HG02798 (cell line): ENCODE measurements around the gene SNRPB2.

Experiments used
- ATAC-seq: cut with Tn5 transposase; IDR thresholded peaks from one replicate; pipeline ENCODE4 v1.9.1; 2021; ENCODE audit warnings: mild to moderate bottlenecking; ENCODE audit not compliant: unreplicated experiment, poor library complexity

Gene SNRPB2

DNA sequence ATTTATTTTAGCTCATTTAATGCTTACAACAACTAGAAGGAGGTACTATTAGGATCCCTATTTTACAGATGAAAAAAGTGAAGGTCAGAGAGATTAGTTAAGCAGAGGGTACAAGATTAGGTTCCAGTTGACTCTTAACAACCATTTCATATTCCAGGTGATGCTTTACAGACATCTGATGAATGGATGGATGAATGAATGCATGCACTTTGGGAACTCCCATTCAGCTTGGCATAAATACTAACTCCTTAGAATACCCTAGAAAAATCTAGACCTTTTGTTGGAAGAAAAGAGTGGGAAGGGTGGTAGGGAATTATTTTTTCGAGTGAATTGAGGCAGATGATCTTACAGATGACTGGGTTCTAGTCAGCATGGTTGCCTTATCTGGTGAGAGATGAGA is 746 bp upstream of the SNRPB2 start:
- ATAC-seq = no peak

DNA sequence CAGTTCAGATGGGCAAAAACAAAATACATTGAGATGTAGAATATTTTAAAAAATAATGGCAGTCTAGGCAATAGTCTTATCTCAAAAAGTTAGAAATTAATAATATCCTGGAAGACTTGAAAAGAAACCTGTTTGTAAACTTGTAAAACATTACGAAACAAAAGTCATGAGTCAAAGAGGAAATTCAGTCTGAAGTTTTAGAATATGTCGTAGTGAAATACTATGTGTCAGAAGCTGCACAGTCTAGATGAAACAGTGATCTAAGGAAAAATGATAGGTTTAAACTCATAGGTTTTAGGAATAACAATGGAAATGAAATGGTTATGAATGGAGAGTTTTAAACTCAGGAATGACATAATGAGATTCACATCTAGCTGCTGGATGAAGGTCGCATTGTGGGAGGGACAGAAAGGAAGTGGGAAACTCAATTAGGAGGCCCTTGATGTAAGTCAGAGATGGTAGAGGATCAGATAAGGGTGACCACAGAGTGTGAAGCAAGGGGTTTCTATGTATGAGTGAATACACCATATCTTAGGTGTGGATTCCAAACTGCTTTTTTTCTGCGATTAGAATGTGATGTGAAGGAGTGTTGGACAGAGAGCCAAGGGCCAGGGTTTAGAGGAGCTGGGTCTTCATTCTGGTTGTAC is 2.8 kb downstream of the SNRPB2 start:
- ATAC-seq = no peak

DNA sequence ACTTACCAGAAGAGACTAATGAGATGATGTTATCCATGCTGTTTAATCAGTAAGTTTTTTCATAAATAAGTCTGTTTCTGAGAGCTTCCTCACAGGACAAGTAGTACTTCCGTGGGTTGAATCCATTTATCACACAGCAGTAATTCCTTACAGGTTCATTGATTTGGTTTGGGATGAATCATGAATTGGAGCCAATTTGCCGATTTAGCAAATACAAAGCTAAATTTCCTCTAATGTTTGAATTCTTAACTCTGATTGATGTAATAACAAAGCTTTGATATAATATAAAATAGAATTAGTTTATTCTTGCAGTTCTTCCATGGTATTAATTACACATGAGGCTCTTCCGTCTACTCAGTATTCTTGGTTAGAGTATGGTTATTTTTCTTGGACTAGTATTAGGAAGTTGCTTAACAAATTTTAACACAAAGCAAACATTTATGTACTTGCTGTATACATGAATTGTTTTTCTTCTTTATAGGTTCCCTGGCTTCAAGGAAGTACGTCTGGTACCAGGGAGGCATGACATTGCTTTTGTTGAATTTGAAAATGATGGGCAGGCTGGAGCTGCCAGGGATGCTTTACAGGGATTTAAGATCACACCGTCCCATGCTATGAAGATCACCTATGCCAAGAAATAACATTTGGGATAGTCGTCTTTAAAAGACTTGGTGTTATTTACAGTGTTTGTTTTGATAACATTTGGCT is 10.7 kb downstream of the SNRPB2 start:
- no peak for ATAC-seq

DNA sequence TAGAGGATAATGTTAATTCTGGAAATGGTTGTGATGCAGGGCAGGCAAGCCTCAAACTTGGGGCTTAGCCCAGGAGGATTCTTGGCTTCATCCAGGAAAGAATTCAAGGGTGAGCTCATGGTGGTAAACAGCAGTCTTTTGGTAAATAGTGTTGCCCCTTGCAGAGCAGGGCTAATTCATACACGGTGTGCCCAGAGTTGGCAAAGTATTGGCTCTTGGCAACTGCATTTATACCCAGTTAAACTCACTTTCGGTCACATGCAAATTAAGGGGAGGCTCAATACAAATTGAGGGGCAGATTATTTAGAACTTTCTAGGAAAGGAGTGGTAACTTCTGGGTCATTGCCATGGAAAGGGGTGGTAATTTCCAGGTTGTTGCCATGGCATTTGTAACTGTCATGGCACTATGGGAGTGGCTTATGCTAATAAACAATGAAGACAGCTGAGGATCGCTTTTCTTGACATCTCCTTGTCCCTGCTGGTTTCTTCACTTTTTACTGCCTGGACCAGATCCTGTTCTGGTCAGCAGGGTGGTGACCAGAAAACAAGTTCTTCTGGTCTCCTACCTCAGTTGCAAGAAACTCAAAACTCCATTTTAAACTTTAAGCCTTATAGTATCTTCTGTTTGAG is 14.5 kb downstream of the SNRPB2 start:
- no peak for ATAC-seq

DNA sequence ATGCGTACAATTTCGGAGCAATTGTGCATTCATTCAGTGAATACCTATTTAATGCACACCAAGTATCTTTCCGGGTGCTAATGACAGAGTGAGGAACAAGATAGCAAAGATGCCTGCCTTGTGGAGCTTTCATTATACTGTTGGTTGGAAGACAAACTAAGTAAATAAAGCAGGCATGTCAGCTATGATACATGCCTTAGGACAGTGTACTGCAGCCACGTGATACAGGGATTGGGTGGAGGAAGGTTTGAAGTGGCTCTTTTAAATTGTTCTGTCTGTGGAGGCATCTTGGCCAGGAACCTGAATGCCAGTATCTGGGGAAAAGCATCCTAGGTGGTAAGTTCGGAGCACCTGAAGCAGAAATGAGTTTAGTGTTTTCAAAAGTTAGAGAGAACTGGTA is 15.4 kb downstream of the SNRPB2 start:
- no peak for ATAC-seq

DNA sequence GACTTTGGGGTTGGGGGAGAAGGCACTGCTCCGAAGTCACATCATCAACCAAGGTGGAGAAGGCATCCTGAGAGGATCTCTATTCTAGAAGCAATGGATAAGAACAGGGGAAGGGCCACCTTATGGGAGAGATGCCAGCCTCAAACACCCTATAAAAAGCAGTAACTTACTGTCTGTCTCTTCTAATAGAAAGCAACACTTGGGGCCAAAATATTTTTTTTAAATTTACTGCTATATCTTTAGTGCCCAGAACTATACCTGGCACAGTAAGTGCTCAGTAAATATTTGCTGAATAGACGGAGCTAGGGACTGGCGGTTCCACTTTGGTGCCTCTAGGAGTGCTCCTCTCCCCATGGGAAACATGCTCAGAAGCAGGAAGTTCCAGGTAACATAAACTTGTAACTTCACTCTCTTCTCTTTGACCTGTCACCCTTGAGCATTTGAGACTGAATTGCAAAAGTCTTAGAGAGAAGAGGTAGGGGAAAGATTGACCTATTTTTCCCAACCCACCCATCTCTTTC is 17.5 kb downstream of the SNRPB2 start:
- ATAC-seq = no peak

DNA sequence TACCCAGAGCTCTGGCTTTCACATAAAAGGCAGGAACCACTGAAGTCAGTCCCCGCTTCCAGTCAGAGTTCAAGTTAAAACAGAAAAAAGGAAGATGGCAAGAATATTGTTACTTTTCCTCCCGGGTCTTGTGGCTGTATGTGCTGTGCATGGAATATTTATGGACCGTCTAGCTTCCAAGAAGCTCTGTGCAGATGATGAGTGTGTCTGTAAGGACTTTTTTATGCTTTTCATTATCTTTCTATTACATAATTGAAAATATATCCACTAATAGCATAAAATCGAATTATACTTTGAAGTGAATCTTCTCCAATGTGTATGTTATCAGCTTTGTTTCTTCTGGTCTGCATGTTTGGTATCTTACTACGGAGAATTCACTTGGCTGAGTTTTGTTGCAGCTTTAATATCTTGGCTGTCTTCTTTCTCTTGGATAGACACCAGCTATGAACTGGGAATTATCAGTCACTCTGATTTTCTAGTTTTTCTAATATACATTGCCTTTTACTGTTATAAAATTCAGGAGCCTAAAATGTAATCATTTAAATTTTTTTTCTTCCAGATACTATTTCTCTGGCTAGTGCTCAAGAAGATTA is 18.6 kb downstream of the SNRPB2 start, which contains the start of gene OTOR:
TSS of gene OTOR (plus strand) at position 51 of the 593 bp plus-strand sequence. CDS start at position 95, 44 bp downstream.
- no peak for ATAC-seq

DNA sequence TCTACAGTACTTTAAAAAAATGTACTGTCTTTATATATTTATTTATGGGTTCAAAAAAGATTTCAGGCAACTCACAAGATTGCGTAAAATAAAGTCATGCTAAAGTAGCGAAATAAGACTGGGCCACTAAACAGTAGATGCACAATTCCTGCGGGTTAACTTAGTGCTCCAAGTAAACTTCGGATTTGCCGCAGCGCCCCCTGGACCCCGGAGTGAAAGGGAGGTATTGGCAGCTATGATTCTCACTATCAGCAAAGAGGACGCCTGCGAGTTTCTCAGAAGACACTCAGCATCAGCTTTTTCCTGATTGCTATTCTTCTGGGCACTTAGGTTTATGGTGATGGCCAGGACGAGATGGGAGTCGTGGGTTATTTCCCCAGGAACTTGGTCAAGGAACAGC is 19.7 kb downstream of the SNRPB2 start:
- no peak for ATAC-seq

DNA sequence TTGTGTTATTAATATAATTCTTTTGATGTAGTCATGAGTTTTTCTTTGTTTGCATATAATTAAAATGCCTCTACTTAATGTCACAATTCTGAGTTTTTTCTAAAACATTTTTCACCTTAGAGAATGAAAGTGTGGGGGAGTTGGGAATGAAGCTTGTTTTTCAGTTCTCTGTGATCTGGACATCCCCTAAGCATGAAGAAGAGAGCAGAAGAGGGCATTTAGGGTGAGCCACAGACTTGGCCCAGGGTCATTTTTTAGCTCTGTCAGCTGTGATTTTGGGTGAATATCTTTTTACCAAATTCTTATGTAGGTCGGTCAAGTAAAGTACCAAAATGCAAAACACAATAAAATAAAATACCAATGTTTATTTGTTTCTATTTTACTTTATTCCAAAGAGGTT is 22.3 kb downstream of the SNRPB2 start:
- no peak for ATAC-seq

DNA sequence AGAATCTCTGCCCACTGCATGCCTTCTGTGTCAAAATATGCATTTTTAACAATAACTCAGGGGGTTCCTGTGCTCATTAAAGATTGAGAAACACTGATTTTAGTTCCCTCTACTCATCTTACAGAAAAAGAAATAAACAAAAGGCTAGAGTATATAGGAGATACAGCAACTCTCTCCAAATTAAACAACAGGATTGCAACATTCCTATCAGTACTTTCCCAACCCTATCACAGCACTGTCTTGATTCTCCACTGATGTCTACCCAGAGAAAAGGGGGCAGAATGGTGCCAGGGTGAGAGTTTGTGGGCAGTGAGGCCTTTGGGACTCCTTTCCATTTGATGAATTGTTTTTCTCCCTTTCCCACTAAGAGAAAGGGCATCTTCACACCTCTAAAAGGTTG is 23.1 kb downstream of the SNRPB2 start:
- ATAC-seq = no peak

DNA sequence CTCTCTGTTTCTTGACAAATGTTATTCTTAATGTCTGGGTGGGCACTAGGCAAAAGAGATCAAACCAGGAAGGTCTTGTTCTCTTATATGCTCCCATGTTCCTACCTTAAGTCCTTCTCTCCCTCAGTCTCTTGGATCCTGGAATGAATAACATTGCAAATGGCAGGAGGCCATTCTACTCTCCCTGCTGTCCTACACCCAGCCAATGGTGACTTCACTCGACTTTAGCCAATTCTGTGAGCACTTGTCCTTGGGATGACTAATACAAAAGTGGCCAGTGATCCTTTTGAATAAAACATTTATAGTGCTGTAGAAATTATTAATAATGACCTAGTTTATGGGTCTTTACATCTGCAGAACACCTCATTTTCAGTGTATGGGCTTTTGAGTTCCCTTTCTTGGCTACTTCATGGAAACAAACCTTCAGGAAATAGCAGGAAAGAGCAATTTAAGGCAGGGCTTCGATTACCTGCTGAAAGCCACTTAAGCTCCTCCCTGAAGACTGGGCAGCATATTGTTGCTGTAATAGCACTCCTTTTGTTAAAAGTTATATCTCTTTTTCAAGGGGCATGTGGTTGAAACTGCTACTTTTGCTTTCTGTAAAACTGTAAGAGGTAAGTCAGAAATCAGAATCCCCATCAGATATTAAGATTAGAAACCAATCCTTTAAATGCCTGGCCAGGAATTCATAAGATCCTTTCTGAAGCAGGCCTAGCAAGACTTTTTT is 28.8 kb downstream of the SNRPB2 start:
- ATAC-seq = no peak

DNA sequence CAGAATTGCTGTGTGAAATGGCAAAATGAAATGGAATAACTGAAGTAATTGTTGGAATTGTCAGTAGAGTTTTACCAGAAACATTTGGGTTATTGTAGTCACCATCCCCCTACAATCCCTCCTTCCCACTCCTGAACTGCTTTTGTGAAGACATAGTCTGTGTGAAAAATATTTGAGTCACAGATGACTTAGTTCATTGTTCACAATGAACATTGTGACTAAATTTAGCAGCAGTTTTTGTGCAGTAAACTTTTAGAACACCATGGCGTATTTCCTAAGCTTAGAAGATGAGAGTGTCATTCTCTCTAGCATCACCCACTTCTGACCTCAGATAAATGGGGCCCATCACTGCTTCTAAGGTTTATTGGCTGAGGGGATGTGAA is 29.3 kb downstream of the SNRPB2 start:
- ATAC-seq = no peak

DNA sequence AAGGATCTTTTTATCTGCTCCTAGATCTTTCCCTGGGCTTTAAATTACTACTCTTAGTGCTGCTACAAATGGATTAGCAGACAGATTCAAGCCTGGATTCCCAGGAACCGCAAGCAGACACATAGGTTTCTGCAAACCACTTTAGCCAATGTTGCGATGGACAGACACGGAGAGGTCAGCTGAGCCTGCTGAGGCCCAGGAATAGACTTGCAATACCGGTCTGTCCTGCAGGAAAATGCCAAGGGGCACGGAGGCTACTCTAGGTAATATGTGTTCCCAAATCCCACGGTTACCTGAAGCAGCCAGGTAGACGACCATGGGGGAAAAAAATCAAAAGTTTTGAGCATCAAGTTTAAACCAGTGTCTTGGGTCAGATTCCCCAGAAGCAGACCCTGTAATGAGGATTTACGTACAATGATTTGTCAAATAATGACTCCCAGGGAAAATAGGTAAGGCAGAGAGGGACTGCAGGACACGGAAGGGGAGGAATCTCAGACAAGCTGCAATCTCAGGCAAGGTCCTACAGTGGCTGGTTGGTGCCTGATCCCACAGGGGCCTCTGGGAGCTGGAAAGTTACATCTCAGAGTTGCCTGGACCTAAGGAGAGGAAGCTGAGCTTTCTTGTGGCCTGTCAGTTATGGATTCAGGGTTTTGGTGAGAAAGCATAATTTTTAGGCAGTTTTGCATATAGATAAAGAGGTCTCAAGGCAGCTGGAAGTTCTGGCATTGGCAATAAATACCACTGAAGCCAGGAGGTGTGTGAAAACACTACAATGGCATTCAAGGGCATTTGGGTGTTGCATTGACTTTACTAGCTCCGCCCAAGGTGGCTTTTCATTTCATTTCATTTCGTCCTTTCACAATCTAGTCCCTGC is 30.8 kb downstream of the SNRPB2 start:
- ATAC-seq = no peak

DNA sequence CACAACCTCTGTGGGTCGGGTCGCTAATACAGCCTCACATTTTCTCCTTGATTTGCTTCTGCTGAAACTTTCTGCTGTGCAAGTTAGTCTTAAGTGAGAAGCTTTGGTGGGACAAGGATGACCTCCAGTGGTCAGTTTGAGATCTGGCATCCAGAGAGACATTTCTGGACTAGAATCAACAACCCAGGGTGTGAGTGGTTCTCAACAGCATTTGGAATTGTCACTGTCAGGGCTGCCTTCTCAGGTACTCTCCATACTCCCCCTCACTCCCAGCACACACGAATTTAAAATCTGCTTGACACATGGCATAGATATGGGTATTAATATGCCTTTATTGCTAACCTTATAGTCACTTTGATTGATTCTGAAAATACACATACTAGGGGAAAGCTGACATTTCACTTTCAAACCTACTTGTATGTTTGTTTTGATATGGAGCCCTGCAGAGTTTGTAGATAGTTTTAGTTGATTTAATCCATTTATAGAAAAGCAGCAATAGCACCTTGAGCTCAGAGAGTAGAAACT is 31.5 kb downstream of the SNRPB2 start:
- ATAC-seq = peak; percentile 68

DNA sequence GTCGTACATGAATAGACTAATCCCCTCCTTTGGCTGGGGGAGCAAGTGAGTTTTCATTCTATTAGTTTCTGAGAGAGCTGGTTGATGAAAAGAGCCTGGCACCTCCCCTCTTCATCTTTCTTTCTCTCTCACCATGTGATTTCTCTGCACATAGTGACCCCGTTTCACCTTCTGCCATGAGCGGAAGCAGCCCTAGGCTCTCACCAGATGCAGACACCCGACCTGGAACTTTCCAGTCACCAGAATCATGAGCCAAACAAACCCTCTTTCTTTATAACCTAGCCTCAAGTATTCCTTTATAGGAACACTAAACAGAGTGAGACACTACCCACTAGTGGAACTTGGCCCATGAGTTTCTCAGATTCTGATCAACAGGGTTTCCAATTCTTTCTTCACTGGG is 34.7 kb downstream of the SNRPB2 start:
- no peak for ATAC-seq

DNA sequence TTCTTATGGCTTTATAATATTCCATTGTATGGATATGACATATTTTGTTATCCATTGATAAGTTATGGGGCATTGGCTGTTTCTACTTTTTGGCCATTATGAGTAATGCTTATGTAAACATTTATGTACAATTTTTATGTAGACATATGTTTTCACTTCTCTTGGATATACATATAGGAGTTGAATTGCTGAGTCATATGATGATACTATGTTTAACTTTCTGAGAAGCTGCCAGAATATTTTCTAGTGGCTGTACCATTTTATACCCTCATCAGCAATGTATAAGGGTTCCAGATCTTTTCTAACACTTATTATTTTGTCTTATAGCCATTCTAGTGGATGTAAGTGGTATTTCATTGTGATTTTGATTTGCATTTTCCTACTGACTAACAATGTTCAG is 41.4 kb downstream of the SNRPB2 start:
- no peak for ATAC-seq

DNA sequence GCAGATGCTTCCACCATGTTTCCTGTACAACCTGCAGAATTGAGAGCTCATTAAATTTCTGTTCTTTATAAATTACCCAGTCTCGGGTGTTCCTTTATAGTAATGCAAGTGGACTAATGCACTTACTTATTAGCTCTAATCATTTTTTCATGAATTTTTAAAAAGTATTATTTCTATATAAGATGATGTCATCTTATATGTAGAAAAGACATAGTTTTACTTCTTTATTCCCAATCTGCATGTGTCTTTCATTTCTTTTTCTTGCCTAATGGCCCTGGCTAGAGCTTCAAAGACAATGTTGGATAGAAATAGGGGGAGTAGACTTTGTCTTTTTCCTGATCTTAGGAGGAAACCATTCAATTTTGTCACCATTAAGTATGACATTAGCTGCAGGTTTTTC is 46.1 kb downstream of the SNRPB2 start:
- ATAC-seq = no peak

DNA sequence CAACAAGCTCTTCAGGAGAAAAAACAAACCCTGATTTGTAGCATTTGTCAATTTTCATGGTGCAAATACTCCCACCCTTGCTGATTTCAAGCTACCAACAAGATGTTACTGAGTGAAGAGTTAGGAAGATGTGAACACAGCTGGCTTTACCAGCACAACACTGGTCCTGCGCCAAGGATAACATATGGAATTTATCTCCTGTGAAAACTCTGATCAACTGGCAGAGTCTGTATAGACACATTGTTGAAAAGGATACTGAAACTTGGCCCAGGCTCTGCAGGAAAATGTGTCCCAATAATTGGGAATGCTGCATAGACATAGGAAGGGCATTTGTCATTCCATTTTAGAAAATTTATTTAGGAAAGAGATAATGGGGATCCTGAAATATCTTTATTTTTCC is 47.3 kb downstream of the SNRPB2 start:
- ATAC-seq = no peak

DNA sequence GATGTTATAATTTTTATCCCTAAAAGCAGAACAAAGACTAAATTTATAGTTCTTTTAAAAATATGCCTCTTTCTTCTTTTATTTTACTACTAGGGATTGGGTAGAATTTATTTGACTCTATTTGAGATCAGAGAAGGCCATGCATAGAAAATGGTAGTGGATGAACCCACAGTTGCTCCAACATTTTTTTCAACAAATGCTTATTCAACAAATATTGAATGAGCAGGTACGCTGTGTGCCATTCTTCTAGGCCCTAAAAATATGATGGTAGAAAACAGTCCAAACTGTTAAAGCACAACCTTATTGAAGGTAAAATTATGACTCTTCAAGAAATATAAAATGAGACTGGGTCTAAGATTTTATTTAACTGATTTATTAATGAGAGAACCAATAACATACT is 48.3 kb downstream of the SNRPB2 start:
- ATAC-seq = no peak
